Panc1 (cell line): Measurements from ENCODE around the gene ODC1.

Experiments
- REST ChIP-seq, 2 experiments: IDR thresholded peaks; 2 replicates each; pipeline ENCODE4 v1.6.1; 2011 to 2012; ENCODE audit warnings: low read depth in 2 of 2, control low read depth in 1 of 2, low read length in 1 of 2, mild to moderate bottlenecking in 1 of 2, moderate library complexity in 1 of 2; ENCODE audit not compliant: insufficient read depth in 1 of 2
- TF ChIP-seq, protein P1 (sequence below): fragments of 450-650 bp; IDR thresholded peaks from 2 replicates; pipeline ENCODE4 v1.5.1; 2017; ENCODE audit warnings: mild to moderate bottlenecking

DNA sequence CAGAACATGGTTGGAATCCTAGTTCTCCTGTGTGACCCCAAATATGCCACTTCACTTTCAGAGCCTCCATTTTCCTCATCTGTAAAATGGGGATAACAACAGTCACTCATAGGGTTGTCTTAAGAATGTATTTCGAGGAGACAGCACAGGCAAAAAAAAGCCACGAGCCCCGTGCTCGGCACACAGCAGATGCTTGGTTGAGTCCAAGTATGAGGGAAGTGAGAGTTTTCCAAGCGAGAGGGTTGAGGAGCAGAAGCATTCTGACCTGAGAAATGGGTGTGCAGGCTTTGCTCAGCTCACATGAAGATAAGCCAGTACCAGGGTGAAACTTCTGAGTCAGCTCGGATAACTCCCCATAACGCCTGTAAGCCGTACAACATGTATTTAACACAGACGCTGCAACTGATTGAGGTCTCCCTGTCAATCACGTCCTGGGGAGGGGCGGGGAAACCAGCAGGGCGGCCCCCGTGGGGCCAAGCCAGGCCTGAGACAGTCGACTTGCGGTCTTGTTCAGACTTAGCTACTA is 23.0 kb upstream of the ODC1 start:
- TF ChIP-seq REST (IDR thresholded peaks at IDR 0.05; ENCODE audit: insufficient read depth in 1 of 2, low read depth in 2 of 2, low read length in 1 of 2), result no peak
- TF ChIP-seq, protein P1, sequence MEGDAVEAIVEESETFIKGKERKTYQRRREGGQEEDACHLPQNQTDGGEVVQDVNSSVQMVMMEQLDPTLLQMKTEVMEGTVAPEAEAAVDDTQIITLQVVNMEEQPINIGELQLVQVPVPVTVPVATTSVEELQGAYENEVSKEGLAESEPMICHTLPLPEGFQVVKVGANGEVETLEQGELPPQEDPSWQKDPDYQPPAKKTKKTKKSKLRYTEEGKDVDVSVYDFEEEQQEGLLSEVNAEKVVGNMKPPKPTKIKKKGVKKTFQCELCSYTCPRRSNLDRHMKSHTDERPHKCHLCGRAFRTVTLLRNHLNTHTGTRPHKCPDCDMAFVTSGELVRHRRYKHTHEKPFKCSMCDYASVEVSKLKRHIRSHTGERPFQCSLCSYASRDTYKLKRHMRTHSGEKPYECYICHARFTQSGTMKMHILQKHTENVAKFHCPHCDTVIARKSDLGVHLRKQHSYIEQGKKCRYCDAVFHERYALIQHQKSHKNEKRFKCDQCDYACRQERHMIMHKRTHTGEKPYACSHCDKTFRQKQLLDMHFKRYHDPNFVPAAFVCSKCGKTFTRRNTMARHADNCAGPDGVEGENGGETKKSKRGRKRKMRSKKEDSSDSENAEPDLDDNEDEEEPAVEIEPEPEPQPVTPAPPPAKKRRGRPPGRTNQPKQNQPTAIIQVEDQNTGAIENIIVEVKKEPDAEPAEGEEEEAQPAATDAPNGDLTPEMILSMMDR, result no peak
